HepG2 (cell line): ENCODE results near the gene PRPF4. TPM values are rescaled to one million over a fixed set of nuclear protein-coding genes. Genes with fewer than 3 reads are reported as not detected.

Source experiments
- AKAP8 ChIP-seq: sonication (generic); formaldehyde crosslinking; IDR thresholded peaks from 2 replicates; pipeline ENCODE4 v1.5.1; 2020; ENCODE audit warnings: mild to moderate bottlenecking, missing genetic modification reagents
- FOXA1 ChIP-seq, 2 experiments: fragments of 450-650 bp in 1 of 2; sonication (generic) in 1 of 2; formaldehyde crosslinking in 1 of 2; IDR thresholded peaks; 2 replicates each; pipeline versions ENCODE4 v1.4.0 to v1.6.1; 2016 to 2020; ENCODE audit warnings: missing genetic modification reagents in 1 of 2
- GTF3A ChIP-seq: sonication (generic); formaldehyde crosslinking; conservative IDR thresholded peaks from 2 replicates; pipeline ENCODE4 v1.4.0; 2020; ENCODE audit warnings: mild to moderate bottlenecking, missing genetic modification reagents
- MNT ChIP-seq: fragments of 450-650 bp; IDR thresholded peaks from 2 replicates; pipeline ENCODE4 v1.6.1; 2016
- MYPOP ChIP-seq: sonication (generic); formaldehyde crosslinking; IDR thresholded peaks from 2 replicates; pipeline ENCODE4 v1.8.1; 2023; ENCODE audit warnings: mild to moderate bottlenecking, moderate library complexity, missing genetic modification reagents
- POLR2A ChIP-seq, 2 experiments: IDR thresholded peaks; 2 replicates each; pipeline ENCODE4 v1.6.1; 2011; ENCODE audit warnings: low read depth in 2 of 2, low read length in 2 of 2, mild to moderate bottlenecking in 1 of 2, moderate library complexity in 1 of 2; ENCODE audit not compliant: insufficient read depth in 1 of 2
- TFDP1 ChIP-seq: IDR thresholded peaks from 2 replicates; pipeline ENCODE4 v1.6.1; 2016; ENCODE audit warnings: missing compliant biosample characterization, missing genetic modification reagents, borderline replicate concordance
- TFE3 ChIP-seq: IDR thresholded peaks from 2 replicates; pipeline ENCODE4 v1.6.1; 2016
- ZBTB26 ChIP-seq: IDR thresholded peaks from 2 replicates; pipeline ENCODE4 v1.6.1; 2016; ENCODE audit warnings: missing compliant biosample characterization, missing genetic modification reagents, borderline replicate concordance
- ZNF235 ChIP-seq: sonication (generic); formaldehyde crosslinking; IDR thresholded peaks from 2 replicates; pipeline ENCODE4 v1.8.1; 2023; ENCODE audit warnings: mild to moderate bottlenecking, missing genetic modification reagents, borderline replicate concordance
- ZNF251 ChIP-seq: sonication (generic); formaldehyde crosslinking; IDR thresholded peaks from 2 replicates; pipeline ENCODE4 v1.9.0; 2021; ENCODE audit warnings: mild to moderate bottlenecking, missing genetic modification reagents
- ZNF354B ChIP-seq: sonication (generic); formaldehyde crosslinking; IDR thresholded peaks from 2 replicates; pipeline ENCODE4 v1.8.0; 2022; ENCODE audit warnings: mild to moderate bottlenecking, missing genetic modification reagents
- ZNF598 ChIP-seq: sonication (generic); formaldehyde crosslinking; IDR thresholded peaks from 2 replicates; pipeline ENCODE4 v1.5.1; 2020; ENCODE audit warnings: mild to moderate bottlenecking, missing genetic modification reagents, borderline replicate concordance
- ZNF639 ChIP-seq: conservative IDR thresholded peaks from 2 replicates; pipeline ENCODE4 v1.6.1; 2018; ENCODE audit warnings: missing genetic modification reagents
- ZNF703 ChIP-seq: sonication (generic); formaldehyde crosslinking; IDR thresholded peaks from 2 replicates; pipeline ENCODE4 v1.5.1; 2020; ENCODE audit warnings: missing genetic modification reagents, mild to moderate bottlenecking, moderate library complexity, borderline replicate concordance
- ZNF775 ChIP-seq: sonication (generic); formaldehyde crosslinking; IDR thresholded peaks from 2 replicates; pipeline ENCODE4 v1.4.0; 2020; ENCODE audit warnings: missing genetic modification reagents, mild to moderate bottlenecking, moderate library complexity, borderline replicate concordance
- polyA plus RNA-seq, 8 experiments: library from polyadenylated mRNA; depleted of rRNA in 3 of 8; stranded (reverse) in 7 of 8; unstranded in 1 of 8; fragments of >200 nt; fragmentation: Illumina TruSeq in 4 of 8; extraction: Trizol in 4 of 8; gene quantifications; 2 replicates each; pipeline versions ENCODE4 v1.2.1 to v1.2.3, GENCODE V29; 2011 to 2016; ENCODE audit warnings: low read depth in 4 of 8, missing spikeins in 1 of 8, mixed read lengths in 1 of 8; ENCODE audit not compliant: insufficient read depth in 1 of 8
- total RNA-seq, 5 experiments: library from RNA; depleted of rRNA; stranded (reverse); fragments of >200 nt; fragmentation: Illumina TruSeq; extraction: Trizol; gene quantifications; 2 replicates each; pipeline ENCODE4 v1.2.3, GENCODE V29; 2016; ENCODE audit warnings: low read depth in 1 of 5

Gene PRPF4
- total and polyA plus RNA-seq, 2 of the 13 experiments (the other 11 are each of a cell fraction or from before 2014, with no cell fraction given) = 10.3 to 49.0 TPM

- no peak; the same call in 1 of the 2 replicates for TF ChIP-seq ZBTB26 (CRISPR knock-in tag)
- TF ChIP-seq ZNF251 (CRISPR knock-in tag) = no peak
- TF ChIP-seq MYPOP (CRISPR knock-in tag) = no peak
- TF ChIP-seq POLR2A (IDR thresholded peaks at IDR 0.05; ENCODE audit: insufficient read depth in 1 of 2, low read depth in 2 of 2, low read length in 2 of 2) = peak; percentile 91 to 97
- TF ChIP-seq ZNF598 (CRISPR knock-in tag) = peak; percentile 62; the same call in 1 of the 2 replicates
- TF ChIP-seq MNT = peak; percentile 71
- TF ChIP-seq TFDP1 = peak; percentile 93; the same call in 1 of the 2 replicates
- 0 out of 2 replicates have a peak, but pooled peaks have one; percentile 16 for TF ChIP-seq ZNF703 (CRISPR knock-in tag)
- TF ChIP-seq GTF3A (CRISPR knock-in tag) = 0 out of 2 replicates have a peak, but pooled peaks have one; percentile 46
- peak; percentile 61; the same call in 1 of the 2 replicates for TF ChIP-seq ZNF639 (CRISPR knock-in tag)
- 0 out of 2 replicates have a peak, but pooled peaks have one; percentile 27 for TF ChIP-seq ZNF354B (CRISPR knock-in tag)
- no peak for TF ChIP-seq ZNF775 (CRISPR knock-in tag)
- no peak for TF ChIP-seq ZNF235 (CRISPR knock-in tag)
- peak; percentile 45; the same call in 1 of the 2 replicates for TF ChIP-seq TFE3
- TF ChIP-seq FOXA1 (IDR thresholded peaks at IDR 0.05) = no peak
- TF ChIP-seq FOXA1 (CRISPR knock-in tag; IDR thresholded peaks at IDR 0.05) = peak; percentile 26; the same call in 1 of the 2 replicates
- 0 out of 2 replicates have a peak, but pooled peaks have one; percentile 17 for TF ChIP-seq AKAP8 (CRISPR knock-in tag)
These were observed at the start of gene PRPF4, which contains the start of gene CDC26 (continued) for GRCh38 chr9:113275157-113276131.
